ENCODE results near the gene MYLK4. TPM values are rescaled to one million over a fixed set of nuclear protein-coding genes. Genes with fewer than 3 reads are reported as not detected.

Gene MYLK4
- total RNA-seq, 1 donor from 2014 or later: 1.1 TPM

DNA sequence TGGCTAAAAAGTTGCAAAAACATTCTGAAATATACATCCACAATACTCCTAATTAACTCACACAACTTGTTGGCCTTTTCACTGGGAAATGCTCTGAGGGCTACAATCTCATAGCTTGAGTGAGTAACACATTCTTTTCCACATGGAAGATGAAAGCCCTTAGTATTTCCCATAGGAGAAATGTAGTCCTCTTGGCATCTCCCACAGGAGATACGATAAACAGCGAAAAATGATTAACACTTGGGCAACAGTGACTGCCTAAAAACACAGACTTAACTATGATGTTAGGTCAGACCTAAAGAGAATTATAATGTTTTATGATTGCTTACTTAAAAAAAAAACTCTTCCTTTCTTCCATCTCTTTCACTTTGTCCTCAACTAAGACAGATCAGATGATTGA is 9.0 kb downstream of the MYLK4 start:
- no peak overlapping the region for H3K27ac Mint-ChIP-seq (ENCODE audit: unreplicated experiment)
- H3K4me3 Mint-ChIP-seq (ENCODE audit: unreplicated experiment): no peak overlapping the region
- no peak for DNase-seq (ENCODE audit: low spot score)
- peaks cover 47% of the 10 kb centered on the region for H3K4me1 Mint-ChIP-seq (ENCODE audit: low read depth)
- no peaks in the 10 kb centered on the region for H3K27me3 Mint-ChIP-seq (ENCODE audit: low read depth)
- no peaks in the 10 kb centered on the region for H3K36me3 Mint-ChIP-seq (ENCODE audit: low read depth)
- no peaks in the 10 kb centered on the region for H3K9me3 Mint-ChIP-seq (ENCODE audit: low read depth)
- TF ChIP-seq, protein P1, sequence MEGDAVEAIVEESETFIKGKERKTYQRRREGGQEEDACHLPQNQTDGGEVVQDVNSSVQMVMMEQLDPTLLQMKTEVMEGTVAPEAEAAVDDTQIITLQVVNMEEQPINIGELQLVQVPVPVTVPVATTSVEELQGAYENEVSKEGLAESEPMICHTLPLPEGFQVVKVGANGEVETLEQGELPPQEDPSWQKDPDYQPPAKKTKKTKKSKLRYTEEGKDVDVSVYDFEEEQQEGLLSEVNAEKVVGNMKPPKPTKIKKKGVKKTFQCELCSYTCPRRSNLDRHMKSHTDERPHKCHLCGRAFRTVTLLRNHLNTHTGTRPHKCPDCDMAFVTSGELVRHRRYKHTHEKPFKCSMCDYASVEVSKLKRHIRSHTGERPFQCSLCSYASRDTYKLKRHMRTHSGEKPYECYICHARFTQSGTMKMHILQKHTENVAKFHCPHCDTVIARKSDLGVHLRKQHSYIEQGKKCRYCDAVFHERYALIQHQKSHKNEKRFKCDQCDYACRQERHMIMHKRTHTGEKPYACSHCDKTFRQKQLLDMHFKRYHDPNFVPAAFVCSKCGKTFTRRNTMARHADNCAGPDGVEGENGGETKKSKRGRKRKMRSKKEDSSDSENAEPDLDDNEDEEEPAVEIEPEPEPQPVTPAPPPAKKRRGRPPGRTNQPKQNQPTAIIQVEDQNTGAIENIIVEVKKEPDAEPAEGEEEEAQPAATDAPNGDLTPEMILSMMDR (IDR thresholded peaks at IDR 0.05): no peak

DNA sequence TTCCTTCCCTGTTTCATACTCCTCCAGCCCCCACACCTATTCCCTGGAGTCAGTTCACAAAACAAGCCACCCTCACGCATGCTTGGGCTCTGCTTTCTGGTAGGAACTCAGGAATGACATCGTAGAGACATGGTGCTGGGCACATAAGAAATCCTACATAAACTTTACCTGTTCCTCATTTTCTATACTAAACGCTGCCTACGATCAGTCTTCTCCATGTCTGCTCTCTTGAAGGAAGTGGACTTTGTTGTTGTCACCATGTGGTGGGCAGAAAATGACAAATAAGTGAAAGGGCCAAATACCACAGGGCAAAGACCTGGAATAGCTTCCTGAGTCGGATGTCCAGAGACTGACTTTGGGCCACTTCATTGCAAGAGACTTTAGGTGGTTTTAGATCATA is 10.1 kb downstream of the MYLK4 start:
- no peaks in the 10 kb centered on the region for H3K27me3 Mint-ChIP-seq (ENCODE audit: low read depth)
- no peak overlapping the region for H3K27ac Mint-ChIP-seq (ENCODE audit: unreplicated experiment)
- no peaks in the 10 kb centered on the region for H3K9me3 Mint-ChIP-seq (ENCODE audit: low read depth)
- peaks cover 37% of the 10 kb centered on the region for H3K4me1 Mint-ChIP-seq (ENCODE audit: low read depth)
- no peak for DNase-seq (ENCODE audit: low spot score)
- TF ChIP-seq, protein P1 (IDR thresholded peaks at IDR 0.05): no peak
- no peaks in the 10 kb centered on the region for H3K36me3 Mint-ChIP-seq (ENCODE audit: low read depth)
- no peak overlapping the region for H3K4me3 Mint-ChIP-seq (ENCODE audit: unreplicated experiment)

DNA sequence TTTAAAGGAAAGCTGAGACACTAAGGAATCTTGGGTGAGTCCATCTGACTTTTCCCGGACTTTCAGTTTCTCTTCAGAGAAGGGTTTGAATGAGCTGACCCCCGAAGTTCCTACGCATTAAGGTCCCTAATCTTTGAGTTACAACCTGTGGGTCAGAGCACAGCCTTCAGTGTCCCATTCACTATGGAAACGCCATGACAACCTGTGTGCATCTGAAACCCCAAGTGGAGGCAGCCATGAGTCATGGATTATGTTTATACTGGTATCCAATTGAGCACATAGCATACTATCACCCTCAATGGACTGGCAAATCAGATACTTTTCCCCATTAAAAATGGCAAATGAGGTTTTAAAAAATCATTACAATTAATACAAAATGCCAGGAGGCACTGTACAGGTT is 11.4 kb downstream of the MYLK4 start:
- Mint-ChIP-seq H3K36me3 (ENCODE audit: low read depth) (no peaks in the 10 kb centered on the region), H3K4me1 (ENCODE audit: low read depth) (peaks cover 30% of the 10 kb centered on the region), H3K27me3 (ENCODE audit: low read depth) (no peaks in the 10 kb centered on the region), H3K27ac (ENCODE audit: unreplicated experiment) (no peak overlapping the region), H3K4me3 (ENCODE audit: unreplicated experiment) (no peak overlapping the region), H3K9me3 (ENCODE audit: low read depth) (no peaks in the 10 kb centered on the region)
- DNase-seq (ENCODE audit: low spot score): no peak
- TF ChIP-seq, protein P1 (IDR thresholded peaks at IDR 0.05): no peak

DNA sequence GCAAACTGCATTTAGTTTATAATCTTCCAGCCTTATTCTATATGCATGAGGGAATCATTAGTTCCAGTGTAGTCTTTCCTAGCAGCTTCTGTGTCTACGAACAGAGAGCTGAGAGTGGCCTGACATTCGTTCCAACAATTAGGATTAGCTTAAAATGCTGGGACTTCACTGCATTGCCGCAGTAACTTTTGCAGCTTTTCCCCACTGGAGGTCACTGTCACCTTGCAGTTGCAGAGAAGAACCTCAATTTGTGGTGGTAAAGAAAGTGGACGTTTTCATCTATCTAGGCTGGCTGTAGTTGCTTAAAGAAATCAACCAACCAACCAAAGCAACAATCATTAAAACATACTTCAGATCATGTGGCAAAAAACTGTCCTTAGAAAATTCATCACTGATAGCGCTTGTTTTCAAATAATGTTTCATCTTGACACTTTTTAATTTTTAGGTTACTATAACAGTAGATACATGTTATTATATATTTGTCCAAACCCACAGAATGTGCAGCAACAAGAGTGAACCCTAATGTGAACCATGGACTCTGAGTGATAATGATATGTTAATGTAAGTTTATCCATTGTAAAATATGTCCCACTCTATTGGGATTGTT is 12.2 kb downstream of the MYLK4 start:
- H3K4me3 Mint-ChIP-seq (ENCODE audit: unreplicated experiment): no peak overlapping the region
- H3K27ac Mint-ChIP-seq (ENCODE audit: unreplicated experiment): no peak overlapping the region
- H3K9me3 Mint-ChIP-seq (ENCODE audit: low read depth): no peaks in the 10 kb centered on the region
- no peaks in the 10 kb centered on the region for H3K36me3 Mint-ChIP-seq (ENCODE audit: low read depth)
- H3K4me1 Mint-ChIP-seq (ENCODE audit: low read depth): peaks cover 21% of the 10 kb centered on the region
- no peak for DNase-seq (ENCODE audit: low spot score)
- TF ChIP-seq, protein P1 (IDR thresholded peaks at IDR 0.05): peak; percentile 90
- no peaks in the 10 kb centered on the region for H3K27me3 Mint-ChIP-seq (ENCODE audit: low read depth)

DNA sequence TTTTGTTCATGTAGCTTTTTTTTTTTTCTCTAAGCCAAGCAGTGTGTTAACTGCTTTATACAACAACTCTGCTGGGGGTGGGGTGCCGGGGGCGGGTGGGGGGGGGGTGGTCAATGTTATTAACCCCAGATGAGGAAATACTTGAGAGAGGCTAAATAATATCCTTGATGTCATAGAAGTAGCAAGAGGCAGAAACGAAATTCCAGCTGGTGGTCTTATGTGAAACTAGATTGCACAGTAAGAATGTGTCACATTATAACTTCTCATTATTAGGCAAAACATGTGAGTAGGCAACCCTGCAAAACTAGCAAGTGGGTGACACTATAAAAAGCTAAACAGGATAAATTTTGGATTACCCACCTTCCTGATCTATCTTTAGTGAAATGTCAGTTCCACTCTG is 12.8 kb downstream of the MYLK4 start:
- Mint-ChIP-seq H3K9me3 (ENCODE audit: low read depth) (no peaks in the 10 kb centered on the region), H3K36me3 (ENCODE audit: low read depth) (no peaks in the 10 kb centered on the region), H3K27ac (ENCODE audit: unreplicated experiment) (no peak overlapping the region), H3K4me1 (ENCODE audit: low read depth) (peaks cover 21% of the 10 kb centered on the region), H3K27me3 (ENCODE audit: low read depth) (no peaks in the 10 kb centered on the region), H3K4me3 (ENCODE audit: unreplicated experiment) (no peak overlapping the region)
- DNase-seq (ENCODE audit: low spot score): no peak
- TF ChIP-seq, protein P1 (IDR thresholded peaks at IDR 0.05): no peak

Measured in chondrocyte (in vitro differentiated cells).